ENCODE data around the gene ANKH.
"Not testable (repeated sequence)": the region's sequence is repeated elsewhere in the genome, so short reads cannot be mapped to it uniquely, and the experiment has no call there.

ANKH gene

GRCh38 chr5:14882658-14883580 is 11.3 kb upstream of the ANKH start:
- no peak for DNase-seq

DNA sequence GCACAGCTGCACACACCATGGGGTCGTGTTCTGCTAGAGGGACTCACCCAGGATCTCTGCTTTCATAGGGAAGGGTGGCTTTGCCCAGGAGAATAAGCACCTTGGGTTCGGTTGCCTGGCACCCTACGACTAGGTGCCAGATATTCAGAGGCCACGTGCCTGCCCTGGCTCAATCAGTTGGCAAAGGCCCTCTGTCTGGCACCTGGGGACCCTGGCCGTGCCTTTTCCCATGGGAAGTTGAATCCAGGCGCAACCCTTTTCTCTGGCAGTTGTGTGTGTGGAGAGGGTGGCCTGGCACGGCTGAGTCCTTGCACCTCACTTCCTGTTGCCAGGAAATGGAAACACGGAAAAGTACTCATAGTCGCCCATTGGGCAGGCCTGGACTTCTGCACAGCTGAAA is 10.2 kb upstream of the ANKH start:
- DNase-seq = no peak

GRCh38 chr5:14880688-14881087 is 9.1 kb upstream of the ANKH start:
- DNase-seq = no peak

GRCh38 chr5:14879937-14880589 is 8.5 kb upstream of the ANKH start:
- no peak for DNase-seq

- no peak for DNase-seq
Measured at GRCh38 chr5:14879393-14879792, 7.8 kb upstream of the ANKH start.

- DNase-seq = not testable (repeated sequence)
Measured at GRCh38 chr5:14878192-14878591, 6.6 kb upstream of the ANKH start.

DNA sequence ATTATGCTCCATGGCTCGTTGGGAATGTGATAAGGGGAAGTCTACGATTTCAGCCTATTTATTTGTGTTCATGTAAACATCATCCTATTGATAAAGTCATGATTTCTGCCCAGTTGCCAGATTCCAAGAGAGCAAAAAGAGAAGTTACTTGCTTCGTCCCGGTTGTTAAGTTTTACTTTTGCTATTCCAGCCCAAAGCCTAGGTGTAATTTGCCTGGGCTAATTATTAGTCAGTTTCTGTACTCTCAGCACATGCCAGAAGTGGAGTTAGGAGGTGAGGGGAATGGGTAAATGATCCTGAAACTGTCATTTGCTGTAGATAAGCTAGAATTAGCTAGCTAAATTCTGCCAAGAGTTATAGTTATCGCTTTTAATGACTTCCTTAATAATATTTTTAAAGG is 4.5 kb upstream of the ANKH start:
- DNase-seq = no peak

GRCh38 chr5:14873790-14874189 is 2.2 kb upstream of the ANKH start:
- no peak for DNase-seq

- no peak for DNase-seq
Measured at GRCh38 chr5:14873093-14873492, 1.5 kb upstream of the ANKH start.

DNA sequence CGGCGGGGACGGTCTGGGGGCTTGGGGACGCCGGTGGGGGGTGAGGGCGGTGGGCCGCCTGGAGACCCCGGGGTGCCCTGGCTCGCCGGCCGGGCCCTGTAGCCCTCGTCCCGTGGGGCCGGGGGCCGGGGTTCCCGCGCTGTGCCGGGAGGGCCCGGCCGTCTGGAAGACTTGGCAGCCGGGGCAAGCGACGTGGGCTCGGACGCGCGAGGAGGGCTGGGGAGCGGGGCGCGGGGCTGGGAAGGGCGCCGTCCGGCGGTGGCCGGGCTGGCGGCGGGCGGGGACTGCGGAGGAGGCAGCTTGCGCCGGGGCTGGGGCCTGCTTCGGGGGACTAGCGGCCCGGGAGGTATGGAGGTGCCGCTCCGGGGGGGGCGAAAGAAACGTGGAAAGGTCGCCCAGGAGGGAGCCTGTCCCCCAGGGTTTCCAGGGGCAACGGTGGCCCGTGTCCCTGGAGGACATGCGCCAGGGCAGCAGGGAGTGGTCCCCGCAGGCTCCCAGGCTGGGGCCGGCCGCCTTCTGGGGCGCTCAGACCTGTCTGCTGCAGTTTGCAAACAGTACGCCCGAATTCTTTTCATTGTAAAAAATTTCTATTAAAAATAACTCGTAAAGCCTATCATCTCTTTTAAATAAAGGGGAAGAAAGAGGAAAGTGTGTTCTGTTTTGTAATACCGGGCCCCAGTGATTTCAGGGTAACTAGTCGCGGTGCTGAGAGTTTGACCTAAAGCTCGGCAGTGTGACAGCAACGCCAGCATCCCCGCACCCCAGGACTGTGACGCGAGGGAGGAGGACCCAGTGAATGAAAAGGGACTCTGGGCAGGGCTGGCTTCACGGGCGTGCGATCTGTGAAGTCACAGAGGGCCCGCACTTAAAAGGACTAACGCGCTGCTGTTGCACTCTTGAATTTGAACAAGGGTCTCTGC is 752 bp upstream of the ANKH start:
- DNase-seq = peak; percentile 60

GRCh38 chr5:14870337-14871213 is 1.0 kb downstream of the ANKH start:
- peak; percentile 83 for DNase-seq

DNA sequence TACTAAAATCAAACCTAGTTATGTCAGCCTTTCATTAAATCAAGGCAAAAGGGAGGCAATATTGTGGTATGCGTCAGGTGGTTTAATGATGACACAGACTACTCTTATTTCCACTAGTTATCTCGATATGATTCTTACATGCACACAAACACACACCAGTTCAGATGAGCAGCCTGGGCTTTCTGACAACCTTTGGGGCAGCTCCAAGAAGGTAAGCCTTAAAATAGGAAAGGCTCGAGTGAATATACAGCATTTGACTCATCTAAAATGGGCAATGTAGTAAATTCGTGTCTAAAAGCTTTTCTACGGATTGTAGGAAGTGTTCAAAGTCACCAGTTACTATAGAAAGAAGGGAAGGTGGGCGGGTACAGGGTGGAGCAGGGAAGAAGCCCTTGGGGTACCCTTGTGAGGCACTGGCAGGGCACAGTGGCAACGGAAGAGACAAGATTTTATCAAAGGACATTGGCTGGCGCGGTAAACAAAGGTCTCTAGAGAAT is 1.9 kb downstream of the ANKH start:
- DNase-seq = peak; percentile 27

DNA sequence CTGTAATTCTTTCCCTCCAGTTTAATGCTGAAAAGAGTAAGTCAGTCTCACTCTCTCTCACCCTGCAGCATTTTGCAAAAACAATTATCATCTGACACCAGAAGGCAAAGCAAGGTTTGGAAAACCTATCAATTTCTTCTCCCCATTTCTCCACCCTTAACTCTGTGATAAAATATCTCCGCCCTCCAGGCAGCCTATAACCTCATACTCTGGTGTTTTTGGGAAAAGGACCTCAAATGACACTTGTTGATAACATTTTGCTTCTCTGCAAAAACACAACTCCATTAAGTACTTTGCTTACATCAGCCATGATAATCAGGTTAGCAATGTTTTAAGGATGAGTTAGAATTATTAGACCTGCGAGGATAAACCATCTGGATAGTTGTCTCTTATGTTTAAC is 2.3 kb downstream of the ANKH start:
- DNase-seq = no peak

DNA sequence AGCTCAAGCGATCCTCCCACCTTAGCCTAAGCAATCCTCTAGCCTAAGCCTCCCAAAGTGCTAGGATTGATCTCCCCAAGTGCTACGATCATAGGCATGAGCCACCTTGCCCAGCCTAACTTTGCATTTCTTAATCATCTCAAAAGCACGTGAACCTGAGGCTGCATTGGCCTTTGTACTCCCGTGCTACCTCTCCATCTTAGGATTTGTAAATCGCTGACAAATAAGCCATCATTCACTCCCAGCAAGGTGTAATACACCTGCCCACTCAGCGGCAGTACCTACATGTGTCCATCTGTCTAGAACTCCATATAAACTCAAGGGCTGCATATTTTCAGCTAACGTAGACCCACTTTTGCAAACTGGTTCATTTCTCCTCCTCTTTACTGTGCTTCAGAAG is 2.8 kb downstream of the ANKH start:
- no peak for DNase-seq

GRCh38 chr5:14864181-14864812 is 7.3 kb downstream of the ANKH start:
- DNase-seq = no peak

- DNase-seq = no peak
Measured at GRCh38 chr5:14863105-14863504, 8.5 kb downstream of the ANKH start.

- no peak for DNase-seq
Measured at GRCh38 chr5:14861123-14861765, 10.3 kb downstream of the ANKH start.

- DNase-seq = no peak
Measured at GRCh38 chr5:14859980-14860379, 11.6 kb downstream of the ANKH start.

- DNase-seq = no peak
Measured at GRCh38 chr5:14859150-14859549, 12.4 kb downstream of the ANKH start.

GRCh38 chr5:14855366-14855765 is 16.2 kb downstream of the ANKH start:
- DNase-seq = no peak

GRCh38 chr5:14854799-14855198 is 16.8 kb downstream of the ANKH start:
- DNase-seq = no peak
